Activated CD8-positive, alpha-beta memory T cell treated with anti-CD3 and anti-CD28 coated beads, Interleukin-2, amount 50 U/mL, for 24 hours (primary cell): ENCODE measurements around the gene ARHGEF4.

ENCODE experiments used
- DNase-seq: peaks from one replicate; pipeline ENCODE4 v3.0.0-alpha.2; 2020; ENCODE audit errors: extremely low read depth

Gene ARHGEF4

GRCh38 chr2:131037398-131038257 is 200.9 kb downstream of the ARHGEF4 start:
- no peak for DNase-seq

GRCh38 chr2:131038258-131039100 is 201.8 kb downstream of the ARHGEF4 start:
- DNase-seq = no peak

- no peak for DNase-seq
Observed at GRCh38 chr2:131039101-131039440, 202.4 kb downstream of the ARHGEF4 start.

GRCh38 chr2:131039535-131039907 is 202.8 kb downstream of the ARHGEF4 start:
- DNase-seq = no peak

- DNase-seq = no peak
Observed at GRCh38 chr2:131039908-131040660, 203.4 kb downstream of the ARHGEF4 start.

- no peak for DNase-seq
Observed at GRCh38 chr2:131040661-131041401, 204.1 kb downstream of the ARHGEF4 start.

- DNase-seq = no peak
Observed at GRCh38 chr2:131041402-131042147, 204.9 kb downstream of the ARHGEF4 start.

- no peak for DNase-seq
Observed at GRCh38 chr2:131042148-131042775, 205.5 kb downstream of the ARHGEF4 start.

- no peak for DNase-seq
Observed at GRCh38 chr2:131043199-131044074, 206.7 kb downstream of the ARHGEF4 start.

- DNase-seq = no peak
Observed at GRCh38 chr2:131044075-131044756, 207.5 kb downstream of the ARHGEF4 start.

- no peak for DNase-seq
Observed at GRCh38 chr2:131044757-131045150, 208.0 kb downstream of the ARHGEF4 start.

- DNase-seq = no peak
Observed at GRCh38 chr2:131045286-131046027, 208.7 kb downstream of the ARHGEF4 start.

- DNase-seq = no peak
Observed at GRCh38 chr2:131046028-131046917, 209.6 kb downstream of the ARHGEF4 start.

GRCh38 chr2:131046918-131047652 is 210.4 kb downstream of the ARHGEF4 start:
- no peak for DNase-seq

- no peak for DNase-seq
Observed at GRCh38 chr2:131047920-131048560, 211.3 kb downstream of the ARHGEF4 start.

GRCh38 chr2:131048641-131049040 is 211.9 kb downstream of the ARHGEF4 start:
- no peak for DNase-seq
